ENCODE measurements around the gene NPY1R.

GRCh38 chr4:163356104-163356503 lies 23.7 kb upstream of the NPY1R start:
- TF ChIP-seq CTCF (IDR thresholded peaks at IDR 0.05) = no peak
- TF ChIP-seq POLR2A (IDR thresholded peaks at IDR 0.05) = no peak
- no peak for TF ChIP-seq POLR2AphosphoS5 (IDR thresholded peaks at IDR 0.05)
